K562 (cell line): ENCODE measurements around the gene PRCP. TPM values are rescaled to one million over a fixed set of nuclear protein-coding genes. Genes with fewer than 3 reads are reported as not detected.

Source experiments
- CHD4 ChIP-seq: fragments of 200-600 bp; sonication (generic); IDR thresholded peaks from 3 replicates; pipeline ENCODE4 v1.6.1; 2012; ENCODE audit warnings: low read depth, mild to moderate bottlenecking, mixed read lengths, low read length, inconsistent platforms; ENCODE audit not compliant: insufficient read depth, insufficient replicate concordance, poor library complexity, severe bottlenecking
- GTF2F1 ChIP-seq: IDR thresholded peaks from 2 replicates; pipeline ENCODE4 v1.6.1; 2011; ENCODE audit warnings: low read depth, low read length, improper control_type of control experiment
- RAD21 ChIP-seq, 2 experiments: fragments of 250-450 bp in 1 of 2; fragments of 450-650 bp in 1 of 2; sonication (Bioruptor Pico) in 1 of 2; formaldehyde crosslinking in 1 of 2; IDR thresholded peaks in 1 of 2; conservative IDR thresholded peaks in 1 of 2; 2 replicates each; pipeline versions ENCODE4 v1.4.0 to v1.8.0; 2020 to 2022; ENCODE audit warnings: mild to moderate bottlenecking in 2 of 2, moderate library complexity in 1 of 2
- SMAD1 ChIP-seq: fragments of 150-350 bp; IDR thresholded peaks from 2 replicates; pipeline ENCODE4 v1.6.1; 2014; ENCODE audit warnings: low read length, low read depth; ENCODE audit not compliant: partially characterized antibody
- SMAD2 ChIP-seq: fragments of 150-350 bp; IDR thresholded peaks from 2 replicates; pipeline ENCODE4 v1.6.1; 2014; ENCODE audit warnings: low read depth, mild to moderate bottlenecking, low read length
- SMARCC2 ChIP-seq: fragments of 450-650 bp; IDR thresholded peaks from 2 replicates; pipeline ENCODE4 v1.6.1; 2017; ENCODE audit warnings: antibody characterized with exemption, moderate library complexity, mild to moderate bottlenecking, low read depth
- polyA plus RNA-seq, 8 experiments: library from polyadenylated mRNA; depleted of rRNA in 4 of 8; stranded (reverse) in 5 of 8; unstranded in 3 of 8; fragments of >200 nt; fragmentation: Nextera tagmentation in 2 of 8; fragmentation: Illumina TruSeq in 1 of 8; extraction: Ambion mirVana in 2 of 8; extraction: Trizol in 1 of 8; gene quantifications; 2 replicates each; pipeline versions ENCODE4 v1.2.1 to v1.2.3, GENCODE V29; 2011 to 2014; ENCODE audit warnings: inconsistent platforms in 1 of 8, missing spikeins in 1 of 8
- total RNA-seq, 7 experiments: library from RNA; depleted of rRNA in 6 of 7; stranded (reverse); fragments of >200 nt in 6 of 7; fragmentation: Illumina TruSeq in 2 of 7; extraction: Trizol in 2 of 7; gene quantifications; 2 replicates each; pipeline versions ENCODE4 v1.2.1 to v1.2.3, GENCODE V29; 2011 to 2021; ENCODE audit warnings: low replicate concordance in 1 of 7
- TF ChIP-seq, protein P1 (sequence below), 2 experiments: fragments of 450-650 bp; formaldehyde crosslinking in 1 of 2; IDR thresholded peaks; 2 replicates each; pipeline versions ENCODE4 v1.4.0 to v1.6.1; 2014 to 2020; ENCODE audit warnings: mild to moderate bottlenecking in 2 of 2, borderline replicate concordance in 1 of 2, low read depth in 1 of 2
- TF ChIP-seq, protein P2 (sequence below), 3 experiments: IDR thresholded peaks in 2 of 3; conservative IDR thresholded peaks in 1 of 3; 2 replicates each; pipeline ENCODE4 v1.5.1; 2011 to 2012; ENCODE audit warnings: low read length in 3 of 3, mild to moderate bottlenecking in 3 of 3, control low read depth in 2 of 3, improper control_type of control experiment in 1 of 3, inconsistent platforms in 1 of 3, low read depth in 1 of 3, mixed read lengths in 1 of 3, moderate library complexity in 1 of 3; ENCODE audit not compliant: insufficient read depth in 2 of 3

Gene PRCP
- total and polyA plus RNA-seq, 9 of the 15 experiments (the other 6 are each of a cell fraction or from before 2014, with no cell fraction given): 9.5 to 43.1 (median 23.2) TPM

DNA sequence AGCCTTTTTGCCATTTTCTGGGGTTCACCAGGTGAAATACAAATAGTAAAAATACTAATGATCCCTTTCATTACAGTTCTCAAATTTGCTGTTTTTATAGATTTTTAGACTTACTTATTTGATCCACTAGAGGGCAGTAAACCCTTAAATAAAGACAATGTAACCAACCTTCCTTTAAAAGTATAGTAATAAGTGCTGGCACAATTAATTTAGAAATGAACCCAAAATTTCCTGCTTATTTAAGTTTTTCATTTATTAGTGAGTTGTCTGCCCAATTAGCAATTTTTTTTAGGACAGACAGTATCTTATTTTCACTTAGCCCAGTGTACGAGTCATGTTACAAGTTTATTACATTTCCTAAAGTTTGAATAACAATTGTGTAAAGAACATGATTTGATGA is 6.0 kb upstream of the PRCP start (continued):
- TF ChIP-seq, protein P1, sequence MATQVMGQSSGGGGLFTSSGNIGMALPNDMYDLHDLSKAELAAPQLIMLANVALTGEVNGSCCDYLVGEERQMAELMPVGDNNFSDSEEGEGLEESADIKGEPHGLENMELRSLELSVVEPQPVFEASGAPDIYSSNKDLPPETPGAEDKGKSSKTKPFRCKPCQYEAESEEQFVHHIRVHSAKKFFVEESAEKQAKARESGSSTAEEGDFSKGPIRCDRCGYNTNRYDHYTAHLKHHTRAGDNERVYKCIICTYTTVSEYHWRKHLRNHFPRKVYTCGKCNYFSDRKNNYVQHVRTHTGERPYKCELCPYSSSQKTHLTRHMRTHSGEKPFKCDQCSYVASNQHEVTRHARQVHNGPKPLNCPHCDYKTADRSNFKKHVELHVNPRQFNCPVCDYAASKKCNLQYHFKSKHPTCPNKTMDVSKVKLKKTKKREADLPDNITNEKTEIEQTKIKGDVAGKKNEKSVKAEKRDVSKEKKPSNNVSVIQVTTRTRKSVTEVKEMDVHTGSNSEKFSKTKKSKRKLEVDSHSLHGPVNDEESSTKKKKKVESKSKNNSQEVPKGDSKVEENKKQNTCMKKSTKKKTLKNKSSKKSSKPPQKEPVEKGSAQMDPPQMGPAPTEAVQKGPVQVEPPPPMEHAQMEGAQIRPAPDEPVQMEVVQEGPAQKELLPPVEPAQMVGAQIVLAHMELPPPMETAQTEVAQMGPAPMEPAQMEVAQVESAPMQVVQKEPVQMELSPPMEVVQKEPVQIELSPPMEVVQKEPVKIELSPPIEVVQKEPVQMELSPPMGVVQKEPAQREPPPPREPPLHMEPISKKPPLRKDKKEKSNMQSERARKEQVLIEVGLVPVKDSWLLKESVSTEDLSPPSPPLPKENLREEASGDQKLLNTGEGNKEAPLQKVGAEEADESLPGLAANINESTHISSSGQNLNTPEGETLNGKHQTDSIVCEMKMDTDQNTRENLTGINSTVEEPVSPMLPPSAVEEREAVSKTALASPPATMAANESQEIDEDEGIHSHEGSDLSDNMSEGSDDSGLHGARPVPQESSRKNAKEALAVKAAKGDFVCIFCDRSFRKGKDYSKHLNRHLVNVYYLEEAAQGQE (IDR thresholded peaks at IDR 0.05; ENCODE audit: borderline replicate concordance): peak; percentile 47; the same call in 1 of the 2 replicates
- TF ChIP-seq, protein P1 (CRISPR knock-in tag; IDR thresholded peaks at IDR 0.05; ENCODE audit: low read depth): no peak
- TF ChIP-seq CHD4 (no peak), GTF2F1 (no peak), SMAD2 (no peak), SMARCC2 (no peak), SMAD1 (no peak), RAD21 (CRISPR knock-in tag; conservative IDR thresholded peaks at IDR 0.05 in 1 of 2, IDR thresholded peaks at IDR 0.05 in 1 of 2) (peak; percentile 72 to 82)
- TF ChIP-seq, protein P2, sequence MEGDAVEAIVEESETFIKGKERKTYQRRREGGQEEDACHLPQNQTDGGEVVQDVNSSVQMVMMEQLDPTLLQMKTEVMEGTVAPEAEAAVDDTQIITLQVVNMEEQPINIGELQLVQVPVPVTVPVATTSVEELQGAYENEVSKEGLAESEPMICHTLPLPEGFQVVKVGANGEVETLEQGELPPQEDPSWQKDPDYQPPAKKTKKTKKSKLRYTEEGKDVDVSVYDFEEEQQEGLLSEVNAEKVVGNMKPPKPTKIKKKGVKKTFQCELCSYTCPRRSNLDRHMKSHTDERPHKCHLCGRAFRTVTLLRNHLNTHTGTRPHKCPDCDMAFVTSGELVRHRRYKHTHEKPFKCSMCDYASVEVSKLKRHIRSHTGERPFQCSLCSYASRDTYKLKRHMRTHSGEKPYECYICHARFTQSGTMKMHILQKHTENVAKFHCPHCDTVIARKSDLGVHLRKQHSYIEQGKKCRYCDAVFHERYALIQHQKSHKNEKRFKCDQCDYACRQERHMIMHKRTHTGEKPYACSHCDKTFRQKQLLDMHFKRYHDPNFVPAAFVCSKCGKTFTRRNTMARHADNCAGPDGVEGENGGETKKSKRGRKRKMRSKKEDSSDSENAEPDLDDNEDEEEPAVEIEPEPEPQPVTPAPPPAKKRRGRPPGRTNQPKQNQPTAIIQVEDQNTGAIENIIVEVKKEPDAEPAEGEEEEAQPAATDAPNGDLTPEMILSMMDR (IDR thresholded peaks at IDR 0.05 in 2 of 3, conservative IDR thresholded peaks at IDR 0.05 in 1 of 3; ENCODE audit: insufficient read depth in 2 of 3, low read depth in 1 of 3, low read length in 3 of 3): peak in 1 of 3 experiments; percentile 59; a peak in 3 of 6 replicates
